ENCODE results near the gene CFAP54.

DNA sequence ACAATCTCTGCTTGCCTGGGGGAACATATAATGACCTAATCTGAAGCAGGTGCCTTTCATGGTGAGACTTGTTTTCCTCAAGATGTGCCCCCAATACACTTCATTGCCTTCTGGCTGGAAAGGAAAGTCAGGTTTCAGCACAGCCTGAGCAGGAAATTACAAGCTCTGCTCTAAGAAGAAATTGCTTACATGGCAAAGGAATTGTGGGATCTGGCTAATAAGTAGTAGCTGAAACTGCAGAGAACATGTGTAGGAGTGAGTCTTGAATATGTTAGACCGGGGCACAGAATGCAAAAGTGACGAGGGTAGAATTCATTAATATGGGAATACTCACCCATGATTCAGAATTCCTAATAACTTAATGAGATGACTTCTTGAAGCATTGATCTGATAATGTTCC is 6.3 kb upstream of the CFAP54 start:
- TF ChIP-seq, protein P1, sequence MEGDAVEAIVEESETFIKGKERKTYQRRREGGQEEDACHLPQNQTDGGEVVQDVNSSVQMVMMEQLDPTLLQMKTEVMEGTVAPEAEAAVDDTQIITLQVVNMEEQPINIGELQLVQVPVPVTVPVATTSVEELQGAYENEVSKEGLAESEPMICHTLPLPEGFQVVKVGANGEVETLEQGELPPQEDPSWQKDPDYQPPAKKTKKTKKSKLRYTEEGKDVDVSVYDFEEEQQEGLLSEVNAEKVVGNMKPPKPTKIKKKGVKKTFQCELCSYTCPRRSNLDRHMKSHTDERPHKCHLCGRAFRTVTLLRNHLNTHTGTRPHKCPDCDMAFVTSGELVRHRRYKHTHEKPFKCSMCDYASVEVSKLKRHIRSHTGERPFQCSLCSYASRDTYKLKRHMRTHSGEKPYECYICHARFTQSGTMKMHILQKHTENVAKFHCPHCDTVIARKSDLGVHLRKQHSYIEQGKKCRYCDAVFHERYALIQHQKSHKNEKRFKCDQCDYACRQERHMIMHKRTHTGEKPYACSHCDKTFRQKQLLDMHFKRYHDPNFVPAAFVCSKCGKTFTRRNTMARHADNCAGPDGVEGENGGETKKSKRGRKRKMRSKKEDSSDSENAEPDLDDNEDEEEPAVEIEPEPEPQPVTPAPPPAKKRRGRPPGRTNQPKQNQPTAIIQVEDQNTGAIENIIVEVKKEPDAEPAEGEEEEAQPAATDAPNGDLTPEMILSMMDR (IDR thresholded peaks at IDR 0.05; ENCODE audit: low read depth, low read length, poor library complexity, severe bottlenecking), result no peak
- no peak for TF ChIP-seq EZH2phosphoT487 (IDR thresholded peaks at IDR 0.05; ENCODE audit: borderline replicate concordance, low read length)
